Osteocyte (in vitro differentiated cells): ENCODE data around the gene LEMD2. TPM values are rescaled to one million over a fixed set of nuclear protein-coding genes. Genes with fewer than 3 reads are reported as not detected.
A peak's percentile ranks its signal among the peaks of the same experiment; 100 is the strongest.

ENCODE experiments used
- DNase-seq: peaks from one replicate; pipeline ENCODE4 v3.0.0; 2021; ENCODE audit warnings: mixed read lengths; ENCODE audit not compliant: unreplicated experiment; ENCODE audit errors: extremely low spot score
- H3K27ac Mint-ChIP-seq: one replicate; pipeline ENCODE4 v1.8.0; 2021; ENCODE audit warnings: mild to moderate bottlenecking, mixed read lengths; ENCODE audit not compliant: unreplicated experiment
- H3K27me3 Mint-ChIP-seq: one replicate; pipeline ENCODE4 v1.8.0; 2021; ENCODE audit warnings: mixed read lengths; ENCODE audit not compliant: unreplicated experiment
- H3K36me3 Mint-ChIP-seq: one replicate; pipeline ENCODE4 v1.8.0; 2021; ENCODE audit warnings: mixed read lengths; ENCODE audit not compliant: unreplicated experiment
- H3K4me1 Mint-ChIP-seq: one replicate; pipeline ENCODE4 v1.8.0; 2021; ENCODE audit warnings: mixed read lengths; ENCODE audit not compliant: unreplicated experiment
- H3K4me3 Mint-ChIP-seq: one replicate; pipeline ENCODE4 v1.8.0; 2021; ENCODE audit warnings: mild to moderate bottlenecking, moderate library complexity, mixed read lengths; ENCODE audit not compliant: unreplicated experiment
- H3K9me3 Mint-ChIP-seq: one replicate; pipeline ENCODE4 v1.8.0; 2021; ENCODE audit warnings: mixed read lengths; ENCODE audit not compliant: unreplicated experiment
- total RNA-seq: library from RNA; stranded (reverse); gene quantifications from 2 replicates; pipeline ENCODE4 v1.2.1, GENCODE V29; 2021
- TF ChIP-seq, protein P1 (sequence below): fragments of 200-600 bp; sonication (generic); IDR thresholded peaks from 2 replicates; pipeline ENCODE4 v1.5.0; 2021; ENCODE audit warnings: antibody characterized with exemption, mild to moderate bottlenecking, moderate library complexity

Gene LEMD2
- total RNA-seq, 1 donor from 2014 or later: 70.4 TPM

DNA sequence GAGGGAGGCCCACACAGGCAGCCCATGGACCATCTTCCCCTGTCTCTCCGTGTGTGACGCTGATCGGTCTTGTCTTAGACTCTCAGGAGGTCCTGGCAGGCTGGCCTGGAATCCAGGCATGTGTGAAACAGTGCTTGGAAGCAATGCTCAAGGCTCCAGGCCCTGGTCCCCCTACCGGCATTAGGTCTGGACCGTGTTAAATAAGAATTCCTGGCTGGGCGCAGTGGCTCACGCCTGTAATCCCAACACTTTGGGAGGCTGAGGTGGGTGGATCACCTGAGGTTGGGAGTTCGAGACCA lies 55.3 kb downstream of the LEMD2 start:
- no peaks in the 10 kb centered on the region for H3K27me3 Mint-ChIP-seq
- peaks cover 6% of the 10 kb centered on the region for H3K4me1 Mint-ChIP-seq
- no peak overlapping the region for H3K4me3 Mint-ChIP-seq
- H3K9me3 Mint-ChIP-seq: no peaks in the 10 kb centered on the region
- TF ChIP-seq, protein P1, sequence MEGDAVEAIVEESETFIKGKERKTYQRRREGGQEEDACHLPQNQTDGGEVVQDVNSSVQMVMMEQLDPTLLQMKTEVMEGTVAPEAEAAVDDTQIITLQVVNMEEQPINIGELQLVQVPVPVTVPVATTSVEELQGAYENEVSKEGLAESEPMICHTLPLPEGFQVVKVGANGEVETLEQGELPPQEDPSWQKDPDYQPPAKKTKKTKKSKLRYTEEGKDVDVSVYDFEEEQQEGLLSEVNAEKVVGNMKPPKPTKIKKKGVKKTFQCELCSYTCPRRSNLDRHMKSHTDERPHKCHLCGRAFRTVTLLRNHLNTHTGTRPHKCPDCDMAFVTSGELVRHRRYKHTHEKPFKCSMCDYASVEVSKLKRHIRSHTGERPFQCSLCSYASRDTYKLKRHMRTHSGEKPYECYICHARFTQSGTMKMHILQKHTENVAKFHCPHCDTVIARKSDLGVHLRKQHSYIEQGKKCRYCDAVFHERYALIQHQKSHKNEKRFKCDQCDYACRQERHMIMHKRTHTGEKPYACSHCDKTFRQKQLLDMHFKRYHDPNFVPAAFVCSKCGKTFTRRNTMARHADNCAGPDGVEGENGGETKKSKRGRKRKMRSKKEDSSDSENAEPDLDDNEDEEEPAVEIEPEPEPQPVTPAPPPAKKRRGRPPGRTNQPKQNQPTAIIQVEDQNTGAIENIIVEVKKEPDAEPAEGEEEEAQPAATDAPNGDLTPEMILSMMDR: no peak
- no peak overlapping the region for H3K27ac Mint-ChIP-seq
- no peaks in the 10 kb centered on the region for H3K36me3 Mint-ChIP-seq
- DNase-seq: no peak

DNA sequence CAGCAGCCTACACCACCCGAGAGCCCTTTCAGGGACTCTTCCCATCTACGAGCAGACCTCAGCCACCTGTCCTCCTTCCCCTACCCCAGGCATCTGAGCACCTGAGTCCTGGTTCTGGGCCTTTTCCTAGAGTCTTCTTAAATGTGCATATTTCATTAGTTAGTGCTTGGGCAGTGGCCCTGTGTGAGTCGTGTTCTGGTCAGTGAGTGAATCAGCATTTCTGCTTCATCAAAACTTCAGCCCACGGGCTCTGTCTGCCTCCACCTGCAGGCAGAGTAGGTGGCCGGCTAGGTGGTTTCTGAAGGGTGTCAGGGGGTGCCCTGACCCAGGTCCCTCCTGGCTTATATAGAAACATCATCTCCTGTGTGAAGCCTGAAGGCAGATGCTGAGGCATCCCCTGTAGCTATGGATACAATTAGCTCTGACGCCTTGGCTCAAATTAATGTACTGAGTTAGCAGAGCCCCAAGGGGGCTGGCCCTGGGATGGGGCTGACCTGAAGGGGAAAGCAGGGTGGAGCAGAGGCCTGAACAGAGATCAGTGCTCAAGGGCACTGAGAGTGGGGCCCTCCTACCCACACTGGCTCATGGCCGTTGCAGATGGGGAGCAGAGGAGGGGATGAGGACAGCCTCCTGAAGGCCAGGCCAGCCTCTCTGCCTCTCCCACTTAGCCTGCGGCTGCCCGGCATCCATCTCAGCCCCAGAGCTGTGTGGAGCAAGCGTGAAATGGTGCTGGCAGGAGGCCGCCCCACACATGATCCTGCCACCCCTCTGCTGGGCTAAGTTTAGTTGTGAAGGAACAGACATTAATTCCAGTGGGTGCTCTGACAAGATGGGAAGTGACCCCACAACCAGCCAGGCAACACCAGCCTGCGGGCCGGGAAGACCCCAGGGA lies 55.9 kb downstream of the LEMD2 start:
- no peaks in the 10 kb centered on the region for H3K9me3 Mint-ChIP-seq
- H3K27ac Mint-ChIP-seq: peak overlapping the region; percentile 23
- DNase-seq: no peak
- H3K27me3 Mint-ChIP-seq: no peaks in the 10 kb centered on the region
- no peak overlapping the region for H3K4me3 Mint-ChIP-seq
- peaks cover 6% of the 10 kb centered on the region for H3K4me1 Mint-ChIP-seq
- TF ChIP-seq, protein P1: no peak
- no peaks in the 10 kb centered on the region for H3K36me3 Mint-ChIP-seq

DNA sequence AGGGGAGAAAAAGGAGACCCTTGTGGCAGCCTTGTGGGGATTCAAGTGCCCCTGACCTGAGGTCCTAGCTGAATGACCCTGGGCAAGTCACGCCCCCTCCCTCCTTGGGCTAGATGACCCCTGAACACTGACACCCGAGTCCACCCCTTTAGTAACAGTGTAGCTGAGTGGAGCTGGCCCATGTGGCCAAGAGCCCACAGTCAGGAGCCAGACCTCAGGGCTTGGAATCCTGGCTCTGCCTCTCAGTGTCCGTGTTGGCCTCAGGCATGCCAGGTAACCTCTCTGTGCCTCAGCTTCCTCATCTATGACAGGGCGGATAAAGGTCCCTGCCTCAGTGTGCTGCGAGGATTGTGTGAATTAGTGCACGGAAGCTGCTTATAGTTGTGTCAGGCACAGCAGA lies 56.5 kb downstream of the LEMD2 start:
- no peak overlapping the region for H3K4me3 Mint-ChIP-seq

DNA sequence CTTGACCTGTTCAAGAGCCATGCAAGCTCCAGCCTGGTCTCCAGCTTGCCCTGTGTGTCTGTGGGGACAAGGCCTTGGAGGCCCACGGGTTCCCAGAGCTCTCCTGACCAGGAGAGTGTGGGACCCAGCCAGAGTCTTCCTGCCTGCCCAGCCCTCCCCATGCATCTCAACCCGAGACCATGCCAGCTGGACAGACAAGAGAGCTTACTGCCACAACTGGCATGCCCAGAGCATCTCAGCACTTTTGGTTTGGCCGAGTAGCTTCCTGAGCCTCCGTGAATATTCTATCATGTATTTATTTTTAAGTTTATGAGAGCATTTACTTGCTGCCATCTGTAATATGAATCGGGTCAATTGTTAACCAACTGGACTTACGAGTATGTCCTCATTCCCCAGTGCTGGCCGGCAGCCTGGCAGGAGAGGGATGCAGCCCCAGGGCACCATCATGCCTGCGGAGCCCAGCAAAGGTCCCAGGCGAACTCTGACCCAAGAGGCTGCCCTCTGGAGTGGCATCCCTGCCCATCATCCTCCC lies 57.1 kb downstream of the LEMD2 start:
- no peak overlapping the region for H3K27ac Mint-ChIP-seq
- TF ChIP-seq, protein P1: no peak
- no peaks in the 10 kb centered on the region for H3K36me3 Mint-ChIP-seq
- H3K4me3 Mint-ChIP-seq: no peak overlapping the region
- no peaks in the 10 kb centered on the region for H3K9me3 Mint-ChIP-seq
- peaks cover 2% of the 10 kb centered on the region for H3K4me1 Mint-ChIP-seq
- H3K27me3 Mint-ChIP-seq: no peaks in the 10 kb centered on the region
- DNase-seq: no peak

More for the DNA sequence above, 56.5 kb downstream of the LEMD2 start:
- no peaks in the 10 kb centered on the region for H3K36me3 Mint-ChIP-seq
- no peaks in the 10 kb centered on the region for H3K9me3 Mint-ChIP-seq
- no peak for DNase-seq
- H3K27ac Mint-ChIP-seq: no peak overlapping the region
- H3K4me1 Mint-ChIP-seq: peaks cover 4% of the 10 kb centered on the region
- H3K27me3 Mint-ChIP-seq: no peaks in the 10 kb centered on the region
- TF ChIP-seq, protein P1: no peak

DNA sequence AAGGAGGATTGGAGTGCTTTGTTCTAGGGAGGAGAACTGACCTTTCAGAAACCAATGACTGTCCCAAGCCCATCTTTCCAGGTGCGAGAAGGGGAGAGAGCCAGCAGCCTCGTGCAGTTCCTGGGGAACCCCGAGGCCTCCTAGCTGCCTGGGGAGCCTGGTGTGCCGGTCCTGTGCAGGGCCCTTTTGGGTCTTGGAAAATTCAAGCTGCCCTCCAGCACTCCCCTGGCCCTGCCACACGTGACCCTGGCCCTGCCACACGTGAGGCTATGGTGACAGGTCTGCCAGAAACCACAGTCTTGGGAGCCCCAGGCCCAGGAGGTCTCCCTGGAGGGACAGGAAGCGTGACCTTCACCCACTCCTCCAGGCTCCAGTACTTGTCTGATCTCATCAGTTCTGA lies 57.9 kb downstream of the LEMD2 start:
- DNase-seq: no peak
- H3K4me3 Mint-ChIP-seq: no peak overlapping the region
- H3K4me1 Mint-ChIP-seq: peaks cover 2% of the 10 kb centered on the region
- H3K27ac Mint-ChIP-seq: no peak overlapping the region
- TF ChIP-seq, protein P1: no peak
- H3K36me3 Mint-ChIP-seq: no peaks in the 10 kb centered on the region
- H3K9me3 Mint-ChIP-seq: no peaks in the 10 kb centered on the region
- no peaks in the 10 kb centered on the region for H3K27me3 Mint-ChIP-seq
